Measurements from ENCODE around the gene TSPAN3.
A peak's percentile ranks its signal among the peaks of the same experiment; 100 is the strongest.

The TSPAN3 gene

DNA sequence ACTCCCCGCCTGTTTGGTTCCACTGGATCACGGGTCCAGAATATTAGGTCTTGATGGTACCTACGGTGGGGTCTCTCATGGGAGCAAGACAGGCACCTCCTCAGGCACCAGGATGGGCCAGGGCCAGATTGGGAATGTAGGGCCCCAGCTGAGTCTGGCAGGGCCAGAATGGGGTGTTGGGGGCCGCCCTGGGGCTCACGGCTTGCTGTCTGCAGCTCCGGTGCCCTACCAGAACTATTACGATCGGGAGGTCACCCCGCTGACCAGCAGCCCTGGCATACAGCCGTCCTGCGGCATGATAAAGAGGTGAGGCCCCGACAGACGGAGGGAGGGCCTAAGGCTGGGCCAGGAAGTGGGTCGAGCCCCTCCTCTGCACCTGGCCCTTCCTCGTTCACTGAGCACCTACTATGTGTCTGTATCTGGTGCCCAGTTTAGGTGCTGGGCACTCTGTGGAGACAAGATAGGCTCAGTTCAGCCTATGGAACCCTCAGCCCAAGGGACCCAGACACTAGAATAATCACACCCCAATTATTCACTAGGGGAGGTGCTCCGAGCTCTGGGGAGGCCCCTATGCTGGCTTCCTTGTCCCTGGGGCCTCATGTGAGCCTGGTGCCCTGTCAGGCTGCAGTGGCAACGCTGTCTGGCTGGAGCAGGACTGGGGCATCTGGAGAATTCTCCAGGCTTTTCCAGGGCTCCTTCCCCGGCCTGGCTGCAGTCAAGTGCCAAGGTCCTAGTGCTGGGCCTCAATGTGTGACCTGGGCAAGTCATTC, 38.1 kb downstream of the TSPAN3 start:
- DNase-seq, result no peak

DNA sequence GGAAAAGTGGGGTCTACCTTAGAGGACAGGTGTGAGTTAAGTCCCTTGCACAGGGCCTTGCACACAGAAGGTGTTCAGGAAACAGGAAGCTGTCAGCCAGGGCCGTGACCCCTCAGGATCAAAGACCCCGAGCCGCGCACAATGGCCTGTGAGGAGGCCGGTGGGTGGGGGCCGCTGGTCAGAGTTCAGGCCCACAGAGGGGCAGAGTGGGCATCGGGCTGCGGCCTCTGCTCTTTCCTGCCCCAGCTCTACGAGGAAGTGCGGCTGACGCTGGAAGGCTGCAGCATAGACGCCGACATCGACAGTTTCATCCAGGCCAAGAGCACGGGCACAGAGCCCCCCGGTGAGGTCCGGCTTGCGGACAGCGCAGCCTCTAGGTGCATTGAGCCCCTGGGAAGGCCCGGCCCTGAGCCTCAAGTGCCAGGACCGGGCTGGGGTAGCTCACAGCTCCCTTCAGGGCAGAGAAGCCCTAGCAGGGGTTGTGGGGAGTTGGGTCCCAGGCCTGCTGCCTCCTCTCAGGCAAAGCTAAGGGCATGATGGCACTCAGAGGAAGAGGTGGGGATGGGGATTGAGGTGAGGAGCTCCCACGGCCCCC, 38.8 kb downstream of the TSPAN3 start:
- no peak for DNase-seq

DNA sequence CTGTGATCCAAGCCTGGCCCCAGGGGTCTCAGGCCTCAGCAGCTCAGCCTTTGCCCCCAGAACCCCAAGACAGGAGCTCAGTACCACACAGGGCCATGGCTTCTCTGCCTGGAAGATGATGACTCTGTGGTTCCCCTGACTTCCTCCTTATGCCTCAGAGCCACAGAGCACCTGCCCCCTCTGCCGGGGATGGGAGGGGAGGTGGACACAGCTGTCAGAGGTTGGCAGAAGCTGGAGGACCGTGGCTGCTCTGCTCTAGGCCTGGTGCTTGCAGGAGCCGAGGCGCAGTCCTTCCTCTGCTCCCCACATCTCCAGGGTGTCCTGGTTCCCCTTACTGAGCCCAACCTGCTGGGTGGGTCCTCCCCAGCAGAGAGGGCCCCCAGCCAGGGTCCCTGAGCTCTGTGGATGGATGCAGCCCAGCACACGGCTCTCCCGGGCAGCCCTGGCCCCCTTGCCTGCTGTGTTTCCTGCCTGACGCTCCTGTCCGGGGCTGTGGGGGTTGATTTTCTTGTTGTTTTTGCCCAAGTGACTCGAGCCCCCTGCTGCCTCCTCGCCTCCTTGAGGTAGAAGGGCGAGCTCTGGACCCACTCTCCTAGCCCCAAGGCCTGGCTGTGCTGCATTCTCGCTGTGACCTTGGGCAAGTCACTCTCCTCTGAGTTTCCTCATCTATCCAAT, 39.4 kb downstream of the TSPAN3 start:
- DNase-seq, result no peak

DNA sequence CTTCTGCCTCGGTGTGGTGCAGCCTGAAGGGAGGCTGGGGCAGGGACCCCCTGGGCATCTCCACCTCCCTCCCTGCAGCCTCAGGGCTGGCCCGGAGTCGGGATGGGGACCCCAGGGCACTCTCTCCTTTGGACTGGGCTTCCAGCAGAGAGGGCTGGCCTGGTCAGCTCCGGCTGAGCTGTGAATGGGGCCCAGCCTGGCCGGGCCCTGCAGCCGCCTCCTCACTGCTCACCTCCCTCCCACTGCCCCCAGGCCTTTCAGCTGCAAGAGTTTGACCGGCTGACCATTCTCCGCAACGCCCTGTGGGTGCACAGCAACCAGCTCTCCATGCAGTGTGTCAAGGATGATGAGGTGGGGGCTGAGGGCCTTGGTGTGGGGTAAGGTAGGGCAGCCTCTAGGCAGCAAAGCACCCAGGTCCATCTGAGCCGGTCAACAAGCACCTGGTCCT, 40.0 kb downstream of the TSPAN3 start:
- DNase-seq, result no peak

DNA sequence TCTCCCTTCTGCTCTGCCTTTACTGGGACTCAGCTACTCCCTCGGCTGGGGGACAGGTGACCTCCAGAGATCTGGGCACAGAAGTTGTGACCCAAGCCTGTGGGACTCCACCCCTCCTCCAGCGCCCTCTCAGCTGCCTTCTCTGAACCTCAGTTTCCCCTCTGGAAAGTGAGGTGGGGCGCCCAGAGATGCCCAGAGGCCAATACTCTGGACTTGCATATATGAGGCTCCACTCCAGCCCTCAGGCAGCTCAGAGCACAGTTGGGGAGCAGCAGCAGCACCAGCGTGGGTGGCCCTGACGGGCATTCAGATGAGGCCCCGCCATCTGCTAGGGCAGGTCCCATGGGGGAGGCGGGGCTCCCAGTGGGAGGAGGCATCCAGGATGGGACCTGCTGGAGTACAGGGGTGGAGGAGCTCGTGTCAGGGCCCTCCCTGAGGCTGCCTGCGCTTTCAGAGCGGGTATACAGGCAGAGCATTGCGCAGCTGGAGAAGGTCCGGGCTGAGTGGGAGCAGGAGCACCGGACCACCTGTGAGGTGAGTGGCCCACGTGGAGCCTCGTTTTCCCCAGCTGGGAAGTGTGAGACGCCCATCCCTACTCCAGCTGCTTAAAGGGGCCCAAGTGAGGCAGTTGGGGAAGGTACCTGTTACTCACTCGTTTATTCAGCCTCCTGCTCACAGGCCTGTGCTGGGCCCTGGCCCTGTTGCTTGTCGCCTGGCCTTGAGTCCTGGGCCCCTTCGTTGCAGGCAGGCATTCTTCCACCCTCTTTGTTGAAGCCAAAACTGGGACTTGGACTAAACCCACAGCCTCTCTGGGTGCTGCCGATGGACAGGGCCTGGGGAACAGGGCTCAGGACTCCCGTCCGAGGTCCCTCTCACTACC, 40.6 kb downstream of the TSPAN3 start:
- DNase-seq, result peak; percentile 16

DNA sequence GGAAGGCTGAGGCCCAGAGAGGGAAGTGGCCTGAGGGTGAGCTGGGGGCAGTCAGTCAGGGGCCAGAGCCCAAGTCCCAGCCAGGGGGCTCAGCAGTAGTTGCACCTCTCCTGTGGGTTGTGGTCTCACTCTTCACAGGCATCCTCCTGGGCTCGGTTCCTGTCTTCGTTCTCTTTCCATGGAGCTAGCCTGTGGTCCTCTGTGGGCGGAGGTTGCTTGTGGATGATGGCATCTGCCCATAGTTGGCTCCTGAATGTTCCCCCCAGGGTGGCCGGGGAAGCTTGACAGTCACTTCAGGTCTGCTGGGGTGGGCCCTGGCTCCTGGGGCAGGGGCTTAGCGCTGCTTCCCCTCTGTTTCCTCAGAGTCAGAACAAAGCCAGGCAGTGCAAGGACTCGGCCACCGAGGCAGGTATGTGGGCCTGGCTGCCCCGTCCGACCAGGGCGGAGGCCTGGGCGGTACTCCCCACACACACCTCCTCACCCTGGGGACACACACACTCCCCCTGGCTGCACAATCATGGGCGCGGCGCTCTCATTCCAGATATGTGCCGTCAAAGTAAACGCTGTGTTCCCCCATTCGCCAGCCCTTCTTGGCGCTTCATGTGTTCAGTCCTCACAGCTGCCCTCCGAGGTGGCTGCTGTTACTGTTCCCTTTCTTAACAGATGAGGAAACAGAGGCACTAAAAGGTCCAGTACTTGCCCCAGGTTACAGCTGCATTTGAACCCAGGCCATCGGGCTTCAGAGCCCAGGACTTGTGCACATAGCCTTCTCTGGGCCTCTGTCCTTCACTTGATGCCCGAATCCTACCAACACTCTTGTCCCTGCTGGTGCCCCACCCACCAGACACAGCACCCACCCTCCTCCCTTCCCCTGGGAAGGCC, 41.5 kb downstream of the TSPAN3 start:
- no peak for DNase-seq

DNA sequence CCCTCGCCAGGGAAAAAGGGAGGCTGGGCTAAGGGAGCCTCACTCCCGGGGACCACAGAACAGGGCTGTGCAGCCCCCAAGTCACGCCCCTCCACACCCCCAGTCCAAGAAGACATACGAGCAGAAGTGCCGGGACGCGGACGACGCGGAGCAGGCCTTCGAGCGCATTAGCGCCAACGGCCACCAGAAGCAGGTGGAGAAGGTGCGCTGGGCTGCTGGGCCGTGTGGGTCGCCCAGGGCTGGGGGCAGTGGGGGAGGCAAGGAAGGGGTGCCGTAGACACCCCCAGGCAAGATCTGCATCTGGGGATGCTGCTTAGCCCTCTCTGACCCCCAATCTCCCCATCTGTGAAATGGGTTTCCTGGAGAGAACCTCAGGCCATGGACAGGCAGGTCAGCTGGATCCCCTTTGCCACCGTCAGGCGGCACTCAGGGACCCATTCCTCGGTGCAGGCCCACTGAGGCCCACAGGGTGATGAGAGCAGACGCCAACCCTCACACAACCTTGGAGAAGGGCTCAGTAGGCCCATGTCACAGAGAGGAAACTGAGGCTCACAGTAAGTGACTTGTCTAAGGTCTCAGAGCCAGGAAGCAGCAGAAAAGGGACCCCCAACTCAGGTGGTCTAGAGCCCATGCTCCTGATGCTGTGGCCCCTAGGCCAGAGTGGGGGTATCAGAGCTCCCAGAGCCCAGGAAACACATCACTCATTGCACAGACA, 42.3 kb downstream of the TSPAN3 start:
- DNase-seq, result no peak

DNA sequence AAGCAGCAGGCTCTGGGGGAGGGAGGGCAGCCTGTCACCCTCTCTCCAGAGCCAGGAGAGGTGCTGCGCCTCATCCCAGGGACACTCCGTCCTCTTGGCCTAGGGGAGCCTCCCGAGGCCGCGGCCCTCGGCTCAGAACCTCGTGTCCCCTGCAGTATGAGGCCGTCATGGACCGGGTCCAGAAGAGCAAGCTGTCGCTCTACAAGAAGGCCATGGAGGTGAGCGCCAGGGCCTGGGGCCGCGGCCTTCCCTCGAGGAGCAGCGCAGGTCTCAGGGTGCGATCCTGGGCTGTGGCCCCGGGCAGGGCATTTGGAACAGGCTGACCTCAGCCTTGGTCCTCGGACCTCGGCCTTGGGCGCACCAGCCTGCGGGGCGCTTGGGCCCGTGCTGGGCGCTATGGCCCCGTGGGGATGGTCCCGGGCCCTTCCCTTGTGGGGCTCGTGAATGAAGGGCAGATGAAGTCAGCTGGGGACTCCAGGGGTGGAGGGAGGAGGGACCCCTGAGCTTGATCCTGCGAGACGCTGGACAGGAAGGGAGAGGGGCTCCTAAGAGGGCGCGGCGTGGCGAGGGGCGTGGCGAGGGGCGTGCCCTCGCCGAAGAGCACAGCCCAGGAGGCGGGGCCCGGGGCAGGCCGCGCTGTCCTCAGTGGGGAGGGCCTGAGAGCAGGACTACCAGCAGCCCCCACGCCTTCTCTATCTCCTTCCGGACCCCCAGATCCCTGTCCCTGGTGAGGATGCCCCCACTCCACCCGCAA, 43.0 kb downstream of the TSPAN3 start:
- no peak for DNase-seq

DNA sequence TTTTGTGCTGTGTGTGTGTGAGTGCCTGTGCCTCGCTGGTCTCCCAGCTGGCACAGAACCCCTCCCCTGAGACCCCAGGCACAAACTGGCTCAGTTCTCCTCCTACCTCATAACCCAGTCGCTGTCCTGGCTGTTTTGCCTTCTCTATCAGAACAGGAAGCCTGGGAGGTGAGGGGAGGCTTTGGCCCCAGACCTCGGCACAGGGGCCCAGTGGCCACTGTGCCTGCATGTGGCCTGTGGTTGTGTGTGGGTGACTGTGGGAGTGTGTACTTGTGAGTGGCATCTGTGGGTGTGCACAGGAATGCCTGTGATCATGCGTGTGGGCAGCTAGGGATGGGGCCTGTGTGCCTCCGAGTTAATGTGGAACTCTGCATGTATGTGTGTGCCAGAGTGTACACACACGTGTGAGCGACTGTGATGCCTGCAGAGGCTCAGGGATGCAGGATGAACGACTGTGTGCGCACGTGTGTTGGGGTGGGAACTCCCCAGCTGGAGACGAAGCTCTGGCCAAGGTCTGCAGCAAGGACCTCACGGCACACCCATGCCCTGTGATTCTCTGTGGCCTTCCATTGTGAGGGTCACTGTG, 43.7 kb downstream of the TSPAN3 start:
- no peak for DNase-seq

DNA sequence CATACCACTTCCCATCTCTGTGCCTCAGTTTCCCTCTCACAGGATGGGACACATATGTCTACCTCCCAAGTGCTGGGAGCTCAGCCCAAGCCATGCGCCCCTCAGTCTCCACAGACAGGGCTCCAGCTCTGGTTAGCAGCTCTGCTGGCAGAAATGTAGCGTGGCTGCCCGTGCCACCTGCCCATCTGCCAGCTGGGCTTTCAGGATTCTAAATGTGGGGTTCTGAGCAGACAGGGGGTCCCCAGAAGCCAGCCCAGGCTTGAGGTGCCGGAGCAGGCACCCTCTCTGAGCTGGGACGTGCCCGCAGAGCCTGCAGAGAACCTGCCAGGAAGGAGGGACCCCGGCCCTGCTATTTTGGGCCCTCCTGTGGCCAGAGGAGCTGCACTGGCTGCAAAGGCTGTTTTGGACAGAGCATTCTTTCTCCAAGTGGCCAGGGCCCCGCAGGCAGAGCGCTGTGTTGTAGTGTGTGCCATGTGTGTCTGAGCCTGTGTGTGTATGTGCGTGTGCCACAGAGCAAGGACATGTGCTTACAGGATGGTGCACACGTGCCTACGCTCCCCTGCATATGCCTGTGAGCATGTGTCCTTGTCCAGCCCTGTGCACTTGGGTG, 44.3 kb downstream of the TSPAN3 start:
- no peak for DNase-seq

DNA sequence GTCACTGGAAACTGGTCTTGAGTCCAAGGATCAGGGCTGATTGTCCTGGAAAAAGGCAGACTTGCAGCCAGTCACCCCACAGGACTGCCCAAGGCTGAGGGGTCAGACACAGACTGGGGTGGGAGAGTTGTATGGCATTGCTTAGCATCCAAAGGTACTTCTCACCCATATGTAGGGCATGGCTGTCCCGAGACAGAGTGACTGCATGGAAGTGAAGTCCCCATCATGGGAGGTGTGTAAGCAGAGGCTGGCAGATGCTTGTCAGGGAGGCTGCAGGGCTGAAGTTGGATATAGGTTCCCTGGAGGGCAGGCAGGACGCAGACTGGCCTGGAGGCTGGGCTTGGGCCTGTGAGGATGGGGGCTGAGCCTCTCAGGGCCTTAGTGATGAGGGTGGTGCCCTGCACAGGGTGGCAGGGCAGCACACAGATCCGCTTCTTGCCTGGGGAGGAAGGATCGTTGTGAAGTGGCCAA, 44.9 kb downstream of the TSPAN3 start:
- no peak for DNase-seq

DNA sequence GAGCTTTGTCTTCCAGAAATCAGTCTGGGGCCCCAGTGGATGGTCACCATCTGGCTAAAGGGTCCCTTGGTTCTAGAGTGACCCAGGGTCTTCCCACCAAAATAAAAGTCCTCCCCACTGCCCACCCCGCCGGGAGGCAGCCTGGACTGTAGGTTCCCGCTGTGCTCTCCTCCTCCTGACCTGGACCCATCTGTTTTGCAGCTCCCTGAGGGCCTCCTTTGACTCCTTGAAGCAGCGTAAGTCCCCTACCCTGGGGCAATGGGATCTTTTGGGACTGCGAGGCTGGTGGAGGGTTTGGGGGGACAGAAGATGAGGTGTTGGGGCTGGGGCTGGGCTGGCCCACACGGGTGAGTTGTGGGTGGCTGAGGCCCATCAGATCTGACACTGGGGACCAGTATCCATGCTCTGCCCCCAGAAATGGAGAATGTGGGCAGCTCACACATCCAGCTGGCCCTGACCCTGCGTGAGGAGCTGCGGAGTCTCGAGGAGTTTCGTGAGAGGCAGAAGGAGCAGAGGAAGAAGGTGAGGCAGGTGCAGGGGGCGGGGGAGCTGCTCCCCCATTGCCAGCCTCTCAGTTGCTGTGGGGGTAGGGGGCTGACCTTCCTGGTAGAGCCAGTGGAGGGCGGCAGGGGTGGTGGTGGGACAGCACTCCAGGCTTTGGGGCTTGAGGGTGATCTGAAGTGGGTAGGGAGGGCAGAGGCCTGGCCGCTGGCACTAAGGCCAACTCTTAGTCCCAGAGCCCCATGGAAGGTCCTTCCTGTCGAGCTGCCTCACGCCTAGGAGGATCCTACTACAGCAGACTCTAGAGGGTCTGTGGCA, 45.6 kb downstream of the TSPAN3 start:
- DNase-seq, result no peak

DNA sequence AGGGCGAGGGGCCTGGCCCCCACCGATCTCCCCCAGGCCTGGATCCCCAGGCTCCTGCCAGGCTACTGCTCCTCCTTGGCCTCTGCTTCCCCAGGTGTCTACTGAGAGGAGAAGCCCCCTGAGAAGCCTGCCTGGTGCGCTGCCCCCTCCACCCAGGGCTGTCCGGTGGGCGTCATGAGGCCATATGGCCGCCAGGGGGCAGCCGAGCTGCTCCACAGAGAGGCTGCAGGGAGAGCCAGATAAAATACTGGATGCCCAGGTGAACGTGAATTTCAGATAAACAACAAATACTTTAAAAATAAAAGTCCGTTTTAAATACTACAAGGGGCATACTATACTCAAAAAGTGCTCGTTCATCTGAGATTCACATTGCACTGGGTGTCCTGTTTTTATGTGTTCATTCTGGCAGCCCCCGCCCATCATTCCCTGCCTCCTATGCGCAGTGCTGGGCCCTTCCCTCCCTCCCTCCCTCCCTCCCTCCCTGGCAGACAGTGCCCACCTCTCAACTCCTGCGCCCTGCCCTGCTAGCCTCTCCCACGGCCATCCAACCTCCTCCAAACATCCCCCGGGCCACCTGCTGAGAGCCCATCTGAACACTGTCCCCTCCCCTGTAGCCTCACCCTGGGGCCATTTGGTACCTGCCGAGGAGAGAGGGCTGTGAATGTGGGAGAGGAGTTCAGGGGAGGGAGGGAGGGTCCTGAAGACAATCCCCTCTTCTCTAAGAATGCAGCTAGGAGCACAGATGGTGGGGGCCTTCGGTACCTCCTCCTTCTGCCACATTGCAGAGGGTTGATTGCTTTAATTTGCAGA, 46.4 kb downstream of the TSPAN3 start:
- DNase-seq, result peak; percentile 43

DNA sequence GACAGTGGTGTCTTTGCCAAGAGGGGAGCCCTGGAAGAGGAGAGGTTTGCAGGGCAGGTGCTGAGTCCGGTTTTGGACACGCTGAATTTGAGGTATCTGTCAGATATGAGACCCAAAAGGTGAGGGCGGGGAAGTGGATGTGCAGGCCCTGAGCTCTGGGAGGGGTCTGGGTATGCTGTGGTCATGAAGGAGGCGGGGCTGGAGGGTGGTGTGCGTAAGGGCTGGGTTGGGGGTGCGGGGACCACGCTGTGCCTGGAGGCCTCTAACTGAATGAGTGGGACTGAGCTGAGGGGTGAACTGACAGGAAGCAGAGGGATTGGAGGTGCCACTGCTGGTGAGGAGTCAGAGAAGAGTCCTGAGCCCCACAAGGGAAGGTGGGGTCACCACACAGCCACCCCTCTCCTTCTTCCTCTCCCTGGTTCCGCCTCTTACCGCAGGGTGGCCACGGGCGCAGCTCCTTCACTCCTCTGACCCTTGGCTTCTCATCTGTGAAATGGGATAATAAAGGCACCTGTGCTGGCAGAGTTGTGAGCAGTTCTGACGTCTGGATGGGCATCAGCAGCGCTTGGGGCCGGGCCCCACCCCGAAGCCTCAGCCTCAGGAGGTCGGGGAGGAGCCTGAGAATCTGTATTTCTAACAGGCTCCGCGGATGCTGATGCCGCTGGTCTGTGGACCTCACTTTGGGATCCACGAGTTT, 47.2 kb downstream of the TSPAN3 start:
- no peak for DNase-seq

DNA sequence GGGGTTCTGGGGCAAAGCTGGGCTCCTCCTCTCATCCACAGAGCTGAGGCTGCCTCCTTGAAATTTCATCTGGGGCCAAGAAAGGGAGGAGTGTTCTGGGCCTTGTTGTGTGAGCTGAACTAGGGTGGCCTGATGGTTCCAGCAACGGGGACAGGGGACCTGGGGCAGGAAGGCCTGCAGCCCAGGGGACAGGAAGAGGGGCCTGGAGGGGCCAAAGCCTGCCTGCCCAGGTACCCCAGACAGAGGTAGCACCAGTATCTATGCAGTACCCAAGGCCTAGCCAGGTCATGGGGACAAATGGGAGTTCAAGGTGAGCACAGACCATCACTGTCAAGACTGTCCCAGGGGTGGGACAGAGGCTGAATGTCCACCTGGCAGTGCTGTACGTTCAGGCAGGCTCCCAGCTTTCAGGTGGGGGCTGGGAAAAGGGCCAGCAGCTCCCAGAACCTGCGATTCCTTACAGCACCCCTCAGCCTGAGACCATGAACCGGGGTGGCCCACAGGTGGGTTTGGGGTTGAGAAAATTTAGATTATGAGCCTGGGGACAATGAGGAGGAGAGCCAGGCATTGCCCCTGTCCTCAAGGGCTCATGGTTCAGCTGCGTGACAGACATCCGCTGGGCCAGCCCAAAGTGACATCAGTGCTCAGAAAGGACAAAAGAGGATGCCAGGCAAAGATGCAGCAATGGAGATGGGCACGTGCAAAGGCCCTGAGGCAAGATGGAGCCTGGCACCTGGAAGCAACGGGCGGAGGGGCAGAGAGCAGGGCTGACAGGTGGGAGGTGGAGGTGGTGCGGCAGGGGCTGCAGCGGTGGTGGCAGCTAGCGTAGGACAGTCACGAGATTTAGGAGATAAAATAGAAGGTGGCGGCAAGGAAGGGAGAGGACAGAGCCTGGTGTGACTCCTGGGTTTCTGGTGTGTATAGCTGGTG, 48.0 kb downstream of the TSPAN3 start:
- no peak for DNase-seq

DNA sequence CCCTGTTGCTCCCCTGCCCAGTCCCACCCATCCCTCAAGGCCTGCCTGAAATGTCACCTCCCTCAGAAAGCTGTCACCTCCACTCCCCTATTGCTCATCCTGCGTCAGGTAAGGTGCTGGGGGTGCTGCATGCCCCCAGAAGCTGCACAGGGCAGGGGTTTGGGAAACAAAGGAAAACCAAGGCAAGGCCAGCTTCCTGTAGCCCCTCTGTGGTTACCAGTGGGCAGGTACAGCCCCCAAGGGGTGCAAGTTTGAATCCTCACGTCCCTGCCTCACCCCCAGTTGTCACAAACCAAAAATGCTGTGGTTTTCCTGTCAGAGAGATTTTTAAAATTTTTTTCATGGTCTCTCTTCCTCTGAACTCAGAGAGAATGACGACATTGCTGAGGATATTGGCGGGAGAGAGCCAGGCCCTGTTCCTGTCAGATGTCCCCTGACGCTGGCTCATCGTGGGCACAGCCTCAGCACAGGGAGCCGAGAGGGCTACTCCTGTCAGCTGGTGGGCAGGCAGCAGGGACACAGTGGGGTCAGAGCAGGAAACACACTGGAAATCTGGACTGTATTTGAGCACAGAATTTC, 49.0 kb downstream of the TSPAN3 start:
- peak; percentile 78 for DNase-seq
